Measurements from ENCODE around the gene MRPL1. TPM values are rescaled to one million over a fixed set of nuclear protein-coding genes. Genes with fewer than 3 reads are reported as not detected.

Gene MRPL1
- polyA plus RNA-seq, 1 experiment = 8.3 TPM

DNA sequence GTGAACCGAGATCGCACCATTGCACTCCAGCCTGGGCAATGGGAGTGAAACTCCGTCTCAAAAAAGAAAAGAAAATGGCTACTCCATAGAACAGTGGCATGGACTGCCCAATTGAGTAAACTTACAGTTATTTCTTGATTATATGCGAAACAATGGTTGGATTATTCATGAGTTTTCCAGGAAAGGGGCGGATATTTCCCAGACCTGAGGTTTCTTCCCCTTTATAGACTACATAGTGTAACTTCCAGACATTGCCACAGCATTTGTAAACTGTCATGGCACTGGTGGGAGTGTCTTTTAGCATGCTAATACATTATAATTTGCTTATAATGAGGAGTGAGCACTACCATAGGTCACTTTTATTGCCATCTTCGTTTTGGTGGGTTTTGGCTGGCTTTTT, 14.1 kb upstream of the MRPL1 start:
- POLR2A ChIA-PET = no interaction called here
- Histone ChIP-seq H3K36me3 (ENCODE audit: control insufficient read depth, insufficient read depth, low read length) (no peaks in the 10 kb centered on the region), H3K27me3 (ENCODE audit: control insufficient read depth, insufficient read depth, low read length) (0 out of 2 replicates have a peak, but pooled peaks cover 1% of the 10 kb centered on the region), H3K4me3 (ENCODE audit: low read depth, low read length) (no peak overlapping the region)
- DNase-seq (ENCODE audit: low read depth) = no peak
- CTCF ChIA-PET = no interaction called here
- TF ChIP-seq, protein P1, sequence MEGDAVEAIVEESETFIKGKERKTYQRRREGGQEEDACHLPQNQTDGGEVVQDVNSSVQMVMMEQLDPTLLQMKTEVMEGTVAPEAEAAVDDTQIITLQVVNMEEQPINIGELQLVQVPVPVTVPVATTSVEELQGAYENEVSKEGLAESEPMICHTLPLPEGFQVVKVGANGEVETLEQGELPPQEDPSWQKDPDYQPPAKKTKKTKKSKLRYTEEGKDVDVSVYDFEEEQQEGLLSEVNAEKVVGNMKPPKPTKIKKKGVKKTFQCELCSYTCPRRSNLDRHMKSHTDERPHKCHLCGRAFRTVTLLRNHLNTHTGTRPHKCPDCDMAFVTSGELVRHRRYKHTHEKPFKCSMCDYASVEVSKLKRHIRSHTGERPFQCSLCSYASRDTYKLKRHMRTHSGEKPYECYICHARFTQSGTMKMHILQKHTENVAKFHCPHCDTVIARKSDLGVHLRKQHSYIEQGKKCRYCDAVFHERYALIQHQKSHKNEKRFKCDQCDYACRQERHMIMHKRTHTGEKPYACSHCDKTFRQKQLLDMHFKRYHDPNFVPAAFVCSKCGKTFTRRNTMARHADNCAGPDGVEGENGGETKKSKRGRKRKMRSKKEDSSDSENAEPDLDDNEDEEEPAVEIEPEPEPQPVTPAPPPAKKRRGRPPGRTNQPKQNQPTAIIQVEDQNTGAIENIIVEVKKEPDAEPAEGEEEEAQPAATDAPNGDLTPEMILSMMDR (IDR thresholded peaks at IDR 0.05; ENCODE audit: insufficient read depth, low read depth, low read length) = no peak

DNA sequence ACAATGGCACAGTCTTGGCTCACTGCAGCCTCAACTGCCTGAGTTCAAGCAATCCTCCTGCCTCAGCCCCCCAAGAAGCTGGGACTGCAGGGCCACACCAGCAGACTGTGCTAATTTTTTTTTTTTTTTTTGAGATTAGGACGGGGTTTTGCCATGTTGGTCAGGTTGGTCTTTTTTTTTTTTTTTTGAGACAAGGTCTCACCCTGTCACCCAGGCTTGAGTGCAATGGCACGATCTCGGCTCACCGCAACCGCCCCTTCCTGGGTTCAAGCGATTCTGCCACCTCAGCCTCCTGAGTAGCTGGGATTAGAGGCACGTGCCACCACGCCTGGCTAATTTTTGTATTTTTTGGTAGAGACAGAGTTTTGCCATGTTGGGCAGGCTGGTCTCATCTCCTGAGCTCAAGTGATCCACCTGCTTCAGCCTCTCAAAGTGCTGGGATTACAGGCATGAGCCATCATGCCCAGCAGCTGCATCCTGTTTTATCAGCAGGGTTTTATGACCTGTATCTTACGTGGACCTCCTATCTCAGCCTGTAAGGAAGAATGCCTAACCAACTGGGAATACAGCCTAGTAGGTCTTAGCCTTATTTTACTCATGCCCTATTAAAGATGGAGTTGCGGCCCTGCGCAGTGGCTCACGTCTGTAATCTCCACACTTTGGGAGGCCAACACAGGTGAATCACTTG, 13.2 kb upstream of the MRPL1 start:
- Histone ChIP-seq H3K4me3 (ENCODE audit: low read depth, low read length) (no peak overlapping the region), H3K27me3 (ENCODE audit: control insufficient read depth, insufficient read depth, low read length) (peaks cover 1% of the 10 kb centered on the region; the same call in 1 of the 2 replicates), H3K36me3 (ENCODE audit: control insufficient read depth, insufficient read depth, low read length) (no peaks in the 10 kb centered on the region)
- ChIA-PET POLR2A (no interaction called here), CTCF (no interaction called here)
- no peak for DNase-seq (ENCODE audit: low read depth)
- TF ChIP-seq, protein P1 (IDR thresholded peaks at IDR 0.05; ENCODE audit: insufficient read depth, low read depth, low read length) = no peak

DNA sequence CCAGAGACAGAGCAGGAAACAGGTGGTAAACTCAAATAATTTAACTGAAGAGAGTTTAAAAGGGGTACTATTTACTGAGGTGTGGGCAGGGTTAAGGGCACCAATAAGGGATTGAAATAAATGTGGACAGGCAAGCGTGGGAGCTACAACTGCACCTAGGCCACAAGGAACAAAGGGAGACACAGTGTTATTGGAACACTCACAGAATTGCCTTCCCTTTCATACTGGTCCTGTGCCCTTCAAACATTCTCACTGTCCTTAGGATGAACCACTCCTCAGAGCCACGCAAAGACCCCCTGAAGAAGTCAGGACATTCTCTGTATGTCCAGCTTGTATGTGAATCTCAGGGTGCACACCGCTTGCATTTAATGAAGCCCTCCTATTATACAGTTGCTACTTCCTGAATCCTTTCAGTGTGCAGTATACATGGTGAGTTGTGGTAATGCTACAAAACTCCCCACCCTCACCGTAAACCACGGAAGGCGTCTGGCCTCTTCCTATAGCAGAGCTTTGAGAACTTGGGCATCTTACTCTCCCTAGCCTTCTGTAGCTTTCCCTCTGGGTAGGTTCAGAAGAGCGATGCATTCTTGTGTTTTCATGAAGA, 9.6 kb upstream of the MRPL1 start:
- TF ChIP-seq, protein P1 (IDR thresholded peaks at IDR 0.05; ENCODE audit: insufficient read depth, low read depth, low read length) = no peak
- DNase-seq (ENCODE audit: low read depth) = no peak
- ChIA-PET CTCF (interaction anchor here (0.6 kb wide), 1 partner anchor 22 kb away, joined by 3 read pairs; no protein-coding TSS in a partner anchor), POLR2A (no interaction called here)
- Histone ChIP-seq H3K36me3 (ENCODE audit: control insufficient read depth, insufficient read depth, low read length) (no peaks in the 10 kb centered on the region), H3K27me3 (ENCODE audit: control insufficient read depth, insufficient read depth, low read length) (peaks cover 1% of the 10 kb centered on the region; the same call in 1 of the 2 replicates), H3K4me3 (ENCODE audit: low read depth, low read length) (no peak overlapping the region)

DNA sequence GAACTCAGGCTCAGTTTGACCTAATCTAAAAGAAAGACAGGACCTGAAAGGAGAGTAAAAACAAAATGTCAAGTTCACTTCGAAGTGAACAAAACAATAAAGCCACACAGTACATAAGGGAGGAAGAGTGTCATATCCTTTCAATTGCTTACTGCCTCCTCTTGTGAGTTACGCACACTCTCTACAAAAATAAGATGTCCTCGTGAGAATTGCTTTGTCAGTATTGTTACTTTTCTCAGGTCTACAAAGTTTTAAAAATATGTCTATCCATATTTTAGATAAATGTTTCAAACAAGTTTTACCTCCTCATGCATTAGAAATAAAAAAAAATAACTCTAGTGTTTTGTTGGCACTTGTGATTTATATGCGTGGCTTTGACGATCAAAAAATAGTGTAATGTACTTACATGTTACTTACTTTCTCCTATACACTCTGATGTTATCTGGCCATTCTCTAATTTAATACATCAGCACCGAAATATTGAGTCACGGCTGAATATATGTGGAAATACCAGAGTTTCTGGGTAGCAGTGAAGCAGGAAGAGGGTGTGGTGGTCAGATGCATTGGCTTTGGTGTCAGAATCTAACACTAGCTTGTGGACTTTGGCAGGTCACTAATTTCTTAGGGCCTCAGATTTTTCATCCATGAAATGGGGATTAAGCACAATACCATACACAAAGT, 8.1 kb upstream of the MRPL1 start:
- ChIA-PET CTCF (no interaction called here), POLR2A (no interaction called here)
- H3K36me3 ChIP-seq (ENCODE audit: control insufficient read depth, insufficient read depth, low read length) = no peaks in the 10 kb centered on the region
- no peak for DNase-seq (ENCODE audit: low read depth)
- peaks cover 1% of the 10 kb centered on the region; the same call in 1 of the 2 replicates for H3K27me3 ChIP-seq (ENCODE audit: control insufficient read depth, insufficient read depth, low read length)
- no peak overlapping the region for H3K4me3 ChIP-seq (ENCODE audit: low read depth, low read length)
- TF ChIP-seq, protein P1 (IDR thresholded peaks at IDR 0.05; ENCODE audit: insufficient read depth, low read depth, low read length) = no peak

DNA sequence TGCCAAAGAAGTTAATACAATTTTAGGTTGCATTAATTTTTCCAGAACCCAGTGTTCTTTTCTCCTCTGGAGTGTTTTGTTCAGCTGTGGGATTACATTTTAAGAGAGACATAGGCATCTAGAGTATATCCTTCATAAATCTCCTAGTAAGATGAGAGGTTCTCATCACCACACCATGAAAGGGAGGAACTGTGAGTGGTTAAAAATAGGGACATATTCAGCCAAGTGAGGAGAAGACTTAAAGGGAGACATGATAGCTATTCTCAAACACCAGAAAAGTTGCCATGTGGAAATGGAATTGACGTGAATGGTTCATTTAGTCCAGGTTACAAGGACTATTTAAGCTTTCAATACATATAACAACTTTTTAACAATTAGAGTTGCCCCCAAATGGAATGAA, 6.5 kb upstream of the MRPL1 start:
- POLR2A ChIA-PET = no interaction called here
- peaks cover 1% of the 10 kb centered on the region; the same call in 1 of the 2 replicates for H3K27me3 ChIP-seq (ENCODE audit: control insufficient read depth, insufficient read depth, low read length)
- no peak for DNase-seq (ENCODE audit: low read depth)
- H3K36me3 ChIP-seq (ENCODE audit: control insufficient read depth, insufficient read depth, low read length) = no peaks in the 10 kb centered on the region
- no peak overlapping the region for H3K4me3 ChIP-seq (ENCODE audit: low read depth, low read length)
- CTCF ChIA-PET = interaction anchor here (0.8 kb wide), 1 partner anchor 21 kb away, joined by 3 read pairs; no protein-coding TSS in a partner anchor
- TF ChIP-seq, protein P1 (IDR thresholded peaks at IDR 0.05; ENCODE audit: insufficient read depth, low read depth, low read length) = no peak
